Neural cell (in vitro differentiated cells): ENCODE data around the gene STMN3.

Source experiments
- CTCF ChIP-seq: fragments of 450-650 bp; IDR thresholded peaks from 2 replicates; pipeline ENCODE4 v1.5.1; 2014; ENCODE audit warnings: antibody characterized with exemption, mild to moderate bottlenecking, moderate library complexity; ENCODE audit not compliant: poor library complexity, severe bottlenecking
- EP300 ChIP-seq: fragments of 450-650 bp; conservative IDR thresholded peaks from 2 replicates; pipeline ENCODE4 v1.6.1; 2014; ENCODE audit warnings: antibody characterized with exemption, mild to moderate bottlenecking, moderate library complexity; ENCODE audit not compliant: poor library complexity, severe bottlenecking
- RAD21 ChIP-seq: fragments of 450-650 bp; conservative IDR thresholded peaks from 2 replicates; pipeline ENCODE4 v1.6.1; 2014; ENCODE audit warnings: antibody characterized with exemption, mild to moderate bottlenecking, moderate library complexity
- SMC3 ChIP-seq: fragments of 450-650 bp; conservative IDR thresholded peaks from 2 replicates; pipeline ENCODE4 v1.6.1; 2014; ENCODE audit warnings: antibody characterized with exemption, mild to moderate bottlenecking, moderate library complexity; ENCODE audit not compliant: poor library complexity
- TAF1 ChIP-seq: IDR thresholded peaks from 2 replicates; pipeline ENCODE4 v1.6.1; 2012; ENCODE audit warnings: low read depth

GRCh38 chr20:63661959-63662812 is 9.0 kb upstream of the STMN3 start:
- TF ChIP-seq SMC3 (no peak), TAF1 (no peak), CTCF (no peak), EP300 (no peak), RAD21 (no peak)
